Measurements from ENCODE around the gene YY1.

The YY1 gene

DNA sequence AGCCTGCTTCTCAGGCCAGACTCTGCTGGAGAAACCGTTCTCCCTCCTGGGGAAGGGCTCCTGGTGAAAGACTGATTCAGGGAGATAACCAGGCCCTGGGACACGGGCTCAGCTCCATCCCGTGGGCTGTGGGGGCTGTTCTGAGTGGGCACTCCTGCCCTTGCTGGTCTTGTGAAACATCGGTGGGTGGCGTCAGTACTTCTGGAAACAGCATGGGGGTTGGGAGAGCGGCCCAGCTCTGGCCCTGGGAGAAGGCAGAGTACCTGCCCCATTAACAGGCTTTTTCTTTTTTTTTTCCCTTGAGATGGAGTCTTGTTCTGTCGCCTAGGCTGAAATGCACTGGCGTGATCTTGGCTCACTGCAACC lies 85.0 kb downstream of the YY1 start:
- no peaks in the 10 kb centered on the region for H3K4me1 ChIP-seq (ENCODE audit: control insufficient read depth, low read length)

DNA sequence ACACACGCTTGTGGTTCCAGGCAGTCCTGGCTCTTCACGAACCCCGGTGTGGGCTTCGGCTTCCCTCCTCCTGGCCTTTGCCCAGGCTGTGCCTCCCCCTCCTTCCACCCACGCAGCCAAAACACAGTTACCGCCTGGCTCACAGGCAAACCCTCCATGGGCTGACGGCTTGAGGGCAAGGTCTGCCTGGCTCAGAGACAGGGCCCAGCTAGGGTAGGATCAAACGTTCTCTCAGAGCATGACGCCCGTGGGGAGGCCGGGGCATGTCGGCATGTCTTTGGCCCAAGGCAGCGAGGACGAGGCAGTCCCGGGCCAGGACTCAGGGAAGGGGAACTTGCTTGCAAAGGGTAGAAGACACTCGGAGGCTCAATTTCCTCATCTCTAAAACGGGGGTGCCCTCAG lies 86.3 kb downstream of the YY1 start:
- Histone ChIP-seq H3K9me2 (replicated peaks; ENCODE audit: control insufficient read depth, low read length) (no peaks in the 10 kb centered on the region), H3K9me3 (ENCODE audit: control insufficient read depth, insufficient read depth, low read length) (no peaks in the 10 kb centered on the region), H3K4me1 (ENCODE audit: control insufficient read depth, low read length) (no peaks in the 10 kb centered on the region)

More for the DNA sequence above, 85.0 kb downstream of the YY1 start:
- Histone ChIP-seq H3K4me3 (ENCODE audit: low read length) (no peak overlapping the region), H3K79me2 (ENCODE audit: control insufficient read depth, low read length) (no peaks in the 10 kb centered on the region), H3K27me3 (ENCODE audit: control insufficient read depth, low read length) (no peaks in the 10 kb centered on the region), H3K27ac (ENCODE audit: low read depth, low read length) (no peak overlapping the region), H3K36me3 (ENCODE audit: control insufficient read depth, low read length) (no peaks in the 10 kb centered on the region), H3K9me3 (ENCODE audit: control insufficient read depth, insufficient read depth, low read length) (no peaks in the 10 kb centered on the region), H3K9me2 (replicated peaks; ENCODE audit: control insufficient read depth, low read length) (no peaks in the 10 kb centered on the region), H3K4me2 (ENCODE audit: low read length) (no peak overlapping the region), H4K20me1 (ENCODE audit: control insufficient read depth, insufficient read depth, low read depth, low read length) (no peaks in the 10 kb centered on the region), H3F3A (ENCODE audit: control insufficient read depth, insufficient read depth) (no peaks in the 10 kb centered on the region)
- TF ChIP-seq, protein P1, sequence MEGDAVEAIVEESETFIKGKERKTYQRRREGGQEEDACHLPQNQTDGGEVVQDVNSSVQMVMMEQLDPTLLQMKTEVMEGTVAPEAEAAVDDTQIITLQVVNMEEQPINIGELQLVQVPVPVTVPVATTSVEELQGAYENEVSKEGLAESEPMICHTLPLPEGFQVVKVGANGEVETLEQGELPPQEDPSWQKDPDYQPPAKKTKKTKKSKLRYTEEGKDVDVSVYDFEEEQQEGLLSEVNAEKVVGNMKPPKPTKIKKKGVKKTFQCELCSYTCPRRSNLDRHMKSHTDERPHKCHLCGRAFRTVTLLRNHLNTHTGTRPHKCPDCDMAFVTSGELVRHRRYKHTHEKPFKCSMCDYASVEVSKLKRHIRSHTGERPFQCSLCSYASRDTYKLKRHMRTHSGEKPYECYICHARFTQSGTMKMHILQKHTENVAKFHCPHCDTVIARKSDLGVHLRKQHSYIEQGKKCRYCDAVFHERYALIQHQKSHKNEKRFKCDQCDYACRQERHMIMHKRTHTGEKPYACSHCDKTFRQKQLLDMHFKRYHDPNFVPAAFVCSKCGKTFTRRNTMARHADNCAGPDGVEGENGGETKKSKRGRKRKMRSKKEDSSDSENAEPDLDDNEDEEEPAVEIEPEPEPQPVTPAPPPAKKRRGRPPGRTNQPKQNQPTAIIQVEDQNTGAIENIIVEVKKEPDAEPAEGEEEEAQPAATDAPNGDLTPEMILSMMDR (IDR thresholded peaks at IDR 0.05; ENCODE audit: low read depth, low read length, poor library complexity, severe bottlenecking): no peak
- no peak for TF ChIP-seq EZH2phosphoT487 (IDR thresholded peaks at IDR 0.05; ENCODE audit: borderline replicate concordance, low read length)

DNA sequence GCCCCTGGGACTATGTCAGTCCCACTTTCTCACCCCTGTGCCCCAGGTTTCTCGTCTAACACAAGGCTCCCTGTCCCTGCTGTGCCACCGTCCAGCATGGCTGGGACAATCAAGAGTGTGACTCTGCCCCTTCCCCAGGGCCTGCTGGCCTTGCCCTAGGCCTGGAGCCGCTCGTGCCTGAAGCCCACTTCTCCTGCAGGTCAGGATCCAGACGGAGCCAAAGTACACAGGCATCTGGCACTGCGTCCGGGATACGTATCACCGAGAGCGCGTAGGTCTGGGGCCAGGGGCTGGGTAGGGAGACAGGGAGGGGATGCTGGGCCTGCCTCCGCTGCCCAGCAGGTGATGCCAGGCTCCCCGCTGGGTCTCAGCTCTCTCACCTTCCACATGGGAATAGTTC lies 87.0 kb downstream of the YY1 start:
- H3K4me3 ChIP-seq (ENCODE audit: low read length): no peak overlapping the region
- no peaks in the 10 kb centered on the region for H3K9me3 ChIP-seq (ENCODE audit: control insufficient read depth, insufficient read depth, low read length)
- no peaks in the 10 kb centered on the region for H3K36me3 ChIP-seq (ENCODE audit: control insufficient read depth, low read length)
- no peak overlapping the region for H3K27ac ChIP-seq (ENCODE audit: low read depth, low read length)
- H3K79me2 ChIP-seq (ENCODE audit: control insufficient read depth, low read length): no peaks in the 10 kb centered on the region
- H3K27me3 ChIP-seq (ENCODE audit: control insufficient read depth, low read length): no peaks in the 10 kb centered on the region
- no peak overlapping the region for H3K4me2 ChIP-seq (ENCODE audit: low read length)
- no peak for TF ChIP-seq EZH2phosphoT487 (IDR thresholded peaks at IDR 0.05; ENCODE audit: borderline replicate concordance, low read length)
- TF ChIP-seq, protein P1 (IDR thresholded peaks at IDR 0.05; ENCODE audit: low read depth, low read length, poor library complexity, severe bottlenecking): no peak
- no peaks in the 10 kb centered on the region for H3K4me1 ChIP-seq (ENCODE audit: control insufficient read depth, low read length)
- no peaks in the 10 kb centered on the region for H4K20me1 ChIP-seq (ENCODE audit: control insufficient read depth, insufficient read depth, low read depth, low read length)
- no peaks in the 10 kb centered on the region for H3K9me2 ChIP-seq (replicated peaks; ENCODE audit: control insufficient read depth, low read length)
- no peaks in the 10 kb centered on the region for H3F3A ChIP-seq (ENCODE audit: control insufficient read depth, insufficient read depth)

More for the DNA sequence above, 86.3 kb downstream of the YY1 start:
- no peak overlapping the region for H3K27ac ChIP-seq (ENCODE audit: low read depth, low read length)
- H3K4me3 ChIP-seq (ENCODE audit: low read length): no peak overlapping the region
- H3K27me3 ChIP-seq (ENCODE audit: control insufficient read depth, low read length): no peaks in the 10 kb centered on the region
- no peaks in the 10 kb centered on the region for H3K36me3 ChIP-seq (ENCODE audit: control insufficient read depth, low read length)
- no peak overlapping the region for H3K4me2 ChIP-seq (ENCODE audit: low read length)
- TF ChIP-seq, protein P1 (IDR thresholded peaks at IDR 0.05; ENCODE audit: low read depth, low read length, poor library complexity, severe bottlenecking): no peak
- TF ChIP-seq EZH2phosphoT487 (IDR thresholded peaks at IDR 0.05; ENCODE audit: borderline replicate concordance, low read length): no peak
- H4K20me1 ChIP-seq (ENCODE audit: control insufficient read depth, insufficient read depth, low read depth, low read length): no peaks in the 10 kb centered on the region
- no peaks in the 10 kb centered on the region for H3F3A ChIP-seq (ENCODE audit: control insufficient read depth, insufficient read depth)
- H3K79me2 ChIP-seq (ENCODE audit: control insufficient read depth, low read length): no peaks in the 10 kb centered on the region

DNA sequence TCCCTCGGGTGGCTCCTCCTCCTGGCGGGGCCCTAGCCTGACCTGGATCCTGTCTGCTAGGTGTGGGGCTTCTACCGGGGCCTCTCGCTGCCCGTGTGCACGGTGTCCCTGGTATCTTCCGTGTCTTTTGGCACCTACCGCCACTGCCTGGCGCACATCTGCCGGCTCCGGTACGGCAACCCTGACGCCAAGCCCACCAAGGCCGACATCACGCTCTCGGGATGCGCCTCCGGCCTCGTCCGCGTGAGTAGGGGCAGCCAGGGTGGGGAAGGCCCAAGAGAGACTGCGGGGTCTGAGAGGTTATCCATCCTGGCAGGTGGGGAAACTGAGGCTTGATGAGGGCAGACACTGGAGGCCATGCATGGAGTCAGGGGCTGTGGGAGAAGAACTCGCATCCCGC lies 88.2 kb downstream of the YY1 start:
- Histone ChIP-seq H3K9me2 (replicated peaks; ENCODE audit: control insufficient read depth, low read length) (no peaks in the 10 kb centered on the region), H3K4me3 (ENCODE audit: low read length) (no peak overlapping the region), H3K79me2 (ENCODE audit: control insufficient read depth, low read length) (no peaks in the 10 kb centered on the region), H4K20me1 (ENCODE audit: control insufficient read depth, insufficient read depth, low read depth, low read length) (no peaks in the 10 kb centered on the region), H3K36me3 (ENCODE audit: control insufficient read depth, low read length) (no peaks in the 10 kb centered on the region), H3K9me3 (ENCODE audit: control insufficient read depth, insufficient read depth, low read length) (no peaks in the 10 kb centered on the region), H3K27ac (ENCODE audit: low read depth, low read length) (no peak overlapping the region), H3K4me1 (ENCODE audit: control insufficient read depth, low read length) (no peaks in the 10 kb centered on the region), H3K27me3 (ENCODE audit: control insufficient read depth, low read length) (no peaks in the 10 kb centered on the region), H3K4me2 (ENCODE audit: low read length) (no peak overlapping the region), H3F3A (ENCODE audit: control insufficient read depth, insufficient read depth) (no peaks in the 10 kb centered on the region)
- TF ChIP-seq, protein P1 (IDR thresholded peaks at IDR 0.05; ENCODE audit: low read depth, low read length, poor library complexity, severe bottlenecking): no peak
- TF ChIP-seq EZH2phosphoT487 (IDR thresholded peaks at IDR 0.05; ENCODE audit: borderline replicate concordance, low read length): no peak

All from DOHH2 (cell line).